A673 (cell line): ENCODE measurements around the gene ACADL. TPM values are rescaled to one million over a fixed set of nuclear protein-coding genes. Genes with fewer than 3 reads are reported as not detected.

Experiments used
- BruUV-seq: library from RNA; stranded (reverse); fragments of 400-500 nt; replicated peaks from 2 replicates; lab custom pipeline; 2021; lab: Mats Ljungman, UMichigan
- CTCF ChIA-PET: fragments of 300-600 bp; sonication (Branson Sonifier 250); formaldehyde crosslinking; loops from one replicate; lab custom pipeline; 2022; ENCODE audit warnings: antibody characterized with exemption; lab: Charles Lee
- POLR2A ChIA-PET: fragments of 300-600 bp; sonication (Branson Sonifier 250); formaldehyde crosslinking; loops from one replicate; lab custom pipeline; 2022; ENCODE audit warnings: antibody characterized with exemption; ENCODE audit not compliant: low non-redundant PET; lab: Charles Lee
- DNase-seq: peaks from one replicate; pipeline ENCODE4 v3.0.0-alpha.2; 2015; ENCODE audit warnings: low spot score
- H3K27ac ChIP-seq: fragments of 200-600 bp; sonication (generic); 2 replicates; pipeline ENCODE4 v1.5.1; 2016; ENCODE audit warnings: mixed run types, low read depth, mild to moderate bottlenecking, mixed read lengths, antibody characterized with exemption, low read length; ENCODE audit not compliant: poor library complexity, severe bottlenecking
- H3K27me3 ChIP-seq: fragments of 200-600 bp; sonication (generic); replicated peaks from 2 replicates; pipeline ENCODE4 v1.6.1; 2017; ENCODE audit warnings: mixed run types, low read depth, mild to moderate bottlenecking, mixed read lengths, antibody characterized with exemption, low read length; ENCODE audit not compliant: insufficient read depth, poor library complexity
- H3K36me3 ChIP-seq: fragments of 200-600 bp; sonication (generic); 2 replicates; pipeline ENCODE4 v1.6.1; 2016; ENCODE audit warnings: mixed run types, mild to moderate bottlenecking, mixed read lengths, antibody characterized with exemption, low read length; ENCODE audit not compliant: insufficient read depth, poor library complexity, severe bottlenecking
- H3K4me1 ChIP-seq: fragments of 200-600 bp; sonication (generic); 2 replicates; pipeline ENCODE4 v1.6.1; 2017; ENCODE audit warnings: mixed run types, mild to moderate bottlenecking, mixed read lengths, antibody characterized with exemption, low read length; ENCODE audit not compliant: insufficient read depth, poor library complexity, severe bottlenecking
- H3K4me3 ChIP-seq: fragments of 200-600 bp; sonication (generic); 2 replicates; pipeline ENCODE4 v1.5.1; 2016; ENCODE audit warnings: low read depth, mixed run types, mild to moderate bottlenecking, mixed read lengths, low read length; ENCODE audit not compliant: poor library complexity, severe bottlenecking
- H3K9me3 ChIP-seq: fragments of 200-600 bp; sonication (generic); 2 replicates; pipeline ENCODE4 v1.6.1; 2016; ENCODE audit warnings: mixed run types, low read depth, mild to moderate bottlenecking, mixed read lengths, antibody characterized with exemption, low read length; ENCODE audit not compliant: poor library complexity, severe bottlenecking
- EZH2 ChIP-seq: fragments of 200-600 bp; sonication (generic); IDR thresholded peaks from 2 replicates; pipeline ENCODE4 v1.6.1; 2017; ENCODE audit warnings: borderline replicate concordance, low read depth, mild to moderate bottlenecking, mixed read lengths, antibody characterized with exemption, low read length; ENCODE audit not compliant: poor library complexity, severe bottlenecking
- intact Hi-C: fragments of 100-400 bp; cut with micrococcal nuclease; formaldehyde crosslinking; loops from one replicate; pipeline ENCODE4 v1.10.0; 2022; ENCODE audit not compliant: unreplicated experiment
- total RNA-seq: library from RNA; stranded (reverse); gene quantifications from 2 replicates; pipeline ENCODE4 v1.2.3, GENCODE V29; 2021
- TF ChIP-seq, protein P1 (sequence below): fragments of 300-800, 200-600 bp; sonication (generic); conservative IDR thresholded peaks from 2 replicates; pipeline ENCODE4 v1.5.1; 2017; ENCODE audit warnings: low read depth, mild to moderate bottlenecking, antibody characterized with exemption, low read length, moderate library complexity, mixed read lengths

Gene ACADL
- total RNA-seq, 1 experiment from 2014 or later: not detected

DNA sequence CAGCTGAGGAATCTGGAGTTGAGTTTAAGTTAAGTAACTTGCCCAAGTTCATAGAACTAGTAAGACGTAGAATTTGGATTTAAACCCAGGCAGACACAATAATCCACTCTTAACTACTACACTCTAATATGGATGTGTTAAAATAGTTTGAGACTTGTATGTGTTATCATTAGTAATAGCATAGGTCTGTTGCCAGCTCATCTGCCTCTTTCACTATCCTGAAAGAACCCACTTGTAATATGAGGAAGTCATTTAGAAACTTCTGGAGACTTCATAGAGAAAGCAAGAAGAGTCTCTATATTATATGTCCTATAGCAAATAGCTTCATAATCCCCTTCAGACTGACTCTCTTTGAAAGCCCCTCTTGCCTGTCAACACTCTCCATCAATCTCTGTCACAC, 43.0 kb upstream of the ACADL start:
- ChIA-PET POLR2A (no interaction called here), CTCF (no interaction called here)
- Histone ChIP-seq H3K9me3 (no peaks in the 10 kb centered on the region), H3K36me3 (no peaks in the 10 kb centered on the region), H3K4me3 (no peak overlapping the region), H3K4me1 (no peaks in the 10 kb centered on the region), H3K27me3 (peaks cover 13% of the 10 kb centered on the region), H3K27ac (no peak overlapping the region)
- intact Hi-C loops: no loop called here
- no peak for DNase-seq
- TF ChIP-seq, protein P1, sequence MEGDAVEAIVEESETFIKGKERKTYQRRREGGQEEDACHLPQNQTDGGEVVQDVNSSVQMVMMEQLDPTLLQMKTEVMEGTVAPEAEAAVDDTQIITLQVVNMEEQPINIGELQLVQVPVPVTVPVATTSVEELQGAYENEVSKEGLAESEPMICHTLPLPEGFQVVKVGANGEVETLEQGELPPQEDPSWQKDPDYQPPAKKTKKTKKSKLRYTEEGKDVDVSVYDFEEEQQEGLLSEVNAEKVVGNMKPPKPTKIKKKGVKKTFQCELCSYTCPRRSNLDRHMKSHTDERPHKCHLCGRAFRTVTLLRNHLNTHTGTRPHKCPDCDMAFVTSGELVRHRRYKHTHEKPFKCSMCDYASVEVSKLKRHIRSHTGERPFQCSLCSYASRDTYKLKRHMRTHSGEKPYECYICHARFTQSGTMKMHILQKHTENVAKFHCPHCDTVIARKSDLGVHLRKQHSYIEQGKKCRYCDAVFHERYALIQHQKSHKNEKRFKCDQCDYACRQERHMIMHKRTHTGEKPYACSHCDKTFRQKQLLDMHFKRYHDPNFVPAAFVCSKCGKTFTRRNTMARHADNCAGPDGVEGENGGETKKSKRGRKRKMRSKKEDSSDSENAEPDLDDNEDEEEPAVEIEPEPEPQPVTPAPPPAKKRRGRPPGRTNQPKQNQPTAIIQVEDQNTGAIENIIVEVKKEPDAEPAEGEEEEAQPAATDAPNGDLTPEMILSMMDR: no peak
- no peak for TF ChIP-seq EZH2
- no TSS peak for BruUV-seq

- TF ChIP-seq, protein P1: no peak
- TF ChIP-seq EZH2: no peak
- CTCF ChIA-PET: no interaction called here
- Histone ChIP-seq H3K27me3 (peaks cover 13% of the 10 kb centered on the region), H3K4me3 (no peak overlapping the region), H3K27ac (no peak overlapping the region), H3K4me1 (no peaks in the 10 kb centered on the region), H3K9me3 (no peaks in the 10 kb centered on the region), H3K36me3 (no peaks in the 10 kb centered on the region)
- BruUV-seq: no TSS peak
- DNase-seq: no peak
- POLR2A ChIA-PET: no interaction called here
- intact Hi-C loops: no loop called here
Measured at GRCh38 chr2:210267698-210268097, 42.5 kb upstream of the ACADL start.

- no peak for DNase-seq
- POLR2A ChIA-PET: no interaction called here
- H3K27ac ChIP-seq: no peak overlapping the region
- H3K36me3 ChIP-seq: no peaks in the 10 kb centered on the region
- CTCF ChIA-PET: no interaction called here
- BruUV-seq: no TSS peak
- no peaks in the 10 kb centered on the region for H3K4me1 ChIP-seq
- H3K4me3 ChIP-seq: no peak overlapping the region
- H3K27me3 ChIP-seq: peaks cover 3% of the 10 kb centered on the region
- TF ChIP-seq EZH2: no peak
- TF ChIP-seq, protein P1: no peak
- no peaks in the 10 kb centered on the region for H3K9me3 ChIP-seq
- intact Hi-C loops: no loop called here
Measured at GRCh38 chr2:210264282-210264681, 39.0 kb upstream of the ACADL start.
